Testis (tissue), 2 donors: ENCODE measurements around the gene DCLRE1B.

ENCODE experiments used
- CTCF ChIP-seq, 3 experiments: fragments of 450-650 bp in 2 of 3; fragments of 200-600 bp in 1 of 3; sonication (generic) in 1 of 3; IDR thresholded peaks; one replicate each; pipeline ENCODE4 v1.5.1; 2016 to 2019; ENCODE audit warnings: antibody characterized with exemption in 3 of 3, mild to moderate bottlenecking in 2 of 3, moderate library complexity in 1 of 3
- POLR2A ChIP-seq: fragments of 450-650 bp; IDR thresholded peaks from one replicate; pipeline ENCODE4 v1.6.1; 2017; ENCODE audit warnings: antibody characterized with exemption, mild to moderate bottlenecking, moderate library complexity

- TF ChIP-seq CTCF (IDR thresholded peaks at IDR 0.05) (no peak), POLR2A (no peak)
These were observed 37.4 kb downstream of the DCLRE1B start for GRCh38 chr1:113942527-113942926.
